H1 (cell line): Measurements from ENCODE around the gene SAMD7. TPM values are rescaled to one million over a fixed set of nuclear protein-coding genes. Genes with fewer than 3 reads are reported as not detected.

ENCODE experiments used
- ATF3 ChIP-seq: IDR thresholded peaks from 2 replicates; pipeline ENCODE4 v1.6.1; 2011; ENCODE audit warnings: low read depth, mild to moderate bottlenecking, low read length; ENCODE audit not compliant: insufficient read depth
- BRCA1 ChIP-seq: IDR thresholded peaks from 2 replicates; pipeline ENCODE4 v1.6.1; 2012; ENCODE audit warnings: low read depth, low read length, improper control_type of control experiment
- CBX8 ChIP-seq: fragments of 300-800, 300-1000 bp; sonication (generic); IDR thresholded peaks from 2 replicates; pipeline ENCODE4 v1.7.1; 2016; ENCODE audit warnings: low read depth, low read length, borderline replicate concordance
- CHD1 ChIP-seq: IDR thresholded peaks from 2 replicates; pipeline ENCODE4 v1.6.1; 2012; ENCODE audit warnings: low read depth, low read length, improper control_type of control experiment
- E2F6 ChIP-seq: IDR thresholded peaks from 2 replicates; pipeline ENCODE4 v1.6.1; 2012; ENCODE audit warnings: inconsistent platforms
- KDM4A ChIP-seq: IDR thresholded peaks from one replicate; pipeline ENCODE4 v1.7.1; 2012; ENCODE audit warnings: low read depth, mild to moderate bottlenecking, moderate library complexity, low read length, inconsistent platforms; ENCODE audit not compliant: severe bottlenecking
- MAFK ChIP-seq: IDR thresholded peaks from 2 replicates; pipeline ENCODE4 v1.6.1; 2012; ENCODE audit warnings: low read depth, mild to moderate bottlenecking, improper control_type of control experiment, low read length
- RXRA ChIP-seq: IDR thresholded peaks from 2 replicates; pipeline ENCODE4 v1.6.1; 2011; ENCODE audit warnings: low read depth, mild to moderate bottlenecking, low read length, moderate library complexity; ENCODE audit not compliant: insufficient read depth
- SAP30 ChIP-seq: fragments of 300-600 bp; sonication (generic); IDR thresholded peaks from 2 replicates; pipeline ENCODE4 v1.7.1; 2012; ENCODE audit warnings: low read length, moderate library complexity, mild to moderate bottlenecking, inconsistent platforms; ENCODE audit not compliant: insufficient read depth, insufficient replicate concordance
- SIN3A ChIP-seq, 2 experiments: IDR thresholded peaks in 1 of 2; conservative IDR thresholded peaks in 1 of 2; 2 replicates each; pipeline ENCODE4 v1.6.1; 2011 to 2012; ENCODE audit warnings: low read length in 2 of 2, improper control_type of control experiment in 1 of 2, low read depth in 1 of 2, mild to moderate bottlenecking in 1 of 2
- SRF ChIP-seq: IDR thresholded peaks from 2 replicates; pipeline ENCODE4 v1.6.1; 2011; ENCODE audit warnings: mild to moderate bottlenecking, low read depth, low read length, moderate library complexity
- TEAD4 ChIP-seq: IDR thresholded peaks from 2 replicates; pipeline ENCODE4 v1.6.1; 2012; ENCODE audit warnings: low read depth, low read length, inconsistent platforms, mixed read lengths
- polyA plus RNA-seq, 7 experiments: library from polyadenylated mRNA; depleted of rRNA in 3 of 7; stranded (reverse) in 5 of 7; unstranded in 2 of 7; fragments of >200 nt in 5 of 7; fragments of 200-250 nt in 2 of 7; gene quantifications; 1 replicate in 5 of 7; 2 replicates in 1 of 7; 4 replicates in 1 of 7; pipeline versions ENCODE4 v1.2.1 to v1.2.3, GENCODE V29; 2011 to 2013; ENCODE audit warnings: missing spikeins in 2 of 7, mixed read lengths in 2 of 7
- total RNA-seq: library from RNA; stranded (reverse); fragmentation: NEBNext Ultra II Directional; extraction: Animal tissue kit (Norgen Biotek cat#: 25700); gene quantifications from 2 replicates; pipeline ENCODE4 v1.2.1, GENCODE V29; 2021

SAMD7 gene
- total and polyA plus RNA-seq, 2 of the 8 experiments (the other 6 are each of a cell fraction or from before 2014, with no cell fraction given), result not detected

- no peak for TF ChIP-seq E2F6
- no peak for TF ChIP-seq RXRA
- no peak for TF ChIP-seq BRCA1
- no peak for TF ChIP-seq CBX8
- TF ChIP-seq CHD1, result no peak
- no peak for TF ChIP-seq MAFK
- TF ChIP-seq ATF3, result no peak
- TF ChIP-seq SAP30, result no peak
- TF ChIP-seq TEAD4, result no peak
- no peak for TF ChIP-seq SIN3A (conservative IDR thresholded peaks at IDR 0.05 in 1 of 2, IDR thresholded peaks at IDR 0.05 in 1 of 2; ENCODE audit: low read depth in 1 of 2, low read length in 2 of 2)
- no peak for TF ChIP-seq KDM4A
- no peak for TF ChIP-seq SRF
Observed at GRCh38 chr3:169880576-169881250, 30.7 kb upstream of the SAMD7 start (continued).
